ENCODE results near the gene BCORL1. TPM values are rescaled to one million over a fixed set of nuclear protein-coding genes. Genes with fewer than 3 reads are reported as not detected.

BCORL1 gene
- total RNA-seq, 1 donor from 2014 or later: 22.9 TPM

DNA sequence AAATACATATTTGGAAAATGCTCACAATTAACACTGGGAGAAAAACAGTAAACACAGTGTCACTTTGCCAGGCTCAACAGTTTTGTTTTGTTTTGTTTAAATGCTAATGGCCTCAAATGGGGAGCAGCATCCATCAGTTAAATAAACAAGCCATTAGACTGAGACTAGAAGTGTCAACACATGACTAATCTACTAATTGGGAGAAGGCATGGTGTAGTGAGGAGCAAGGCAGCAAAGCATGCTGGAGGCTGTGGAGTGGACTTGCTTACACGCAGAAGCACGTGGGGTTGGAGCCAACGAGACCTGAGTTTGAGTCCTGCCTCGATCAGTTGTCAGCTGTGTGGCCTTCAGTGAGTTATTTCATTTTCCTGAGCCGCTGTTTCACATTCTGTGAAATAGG is 47.5 kb upstream of the BCORL1 start:
- Mint-ChIP-seq H3K4me3 (ENCODE audit: unreplicated experiment) (no peak overlapping the region), H3K36me3 (ENCODE audit: unreplicated experiment) (no peaks in the 10 kb centered on the region), H3K27me3 (ENCODE audit: unreplicated experiment) (peaks cover 5% of the 10 kb centered on the region), H3K4me1 (ENCODE audit: unreplicated experiment) (peaks cover 3% of the 10 kb centered on the region), H3K27ac (ENCODE audit: unreplicated experiment) (no peak overlapping the region), H3K9me3 (ENCODE audit: unreplicated experiment) (no peaks in the 10 kb centered on the region)
- DNase-seq (ENCODE audit: extremely low spot score, unreplicated experiment): no peak
- TF ChIP-seq, protein P1, sequence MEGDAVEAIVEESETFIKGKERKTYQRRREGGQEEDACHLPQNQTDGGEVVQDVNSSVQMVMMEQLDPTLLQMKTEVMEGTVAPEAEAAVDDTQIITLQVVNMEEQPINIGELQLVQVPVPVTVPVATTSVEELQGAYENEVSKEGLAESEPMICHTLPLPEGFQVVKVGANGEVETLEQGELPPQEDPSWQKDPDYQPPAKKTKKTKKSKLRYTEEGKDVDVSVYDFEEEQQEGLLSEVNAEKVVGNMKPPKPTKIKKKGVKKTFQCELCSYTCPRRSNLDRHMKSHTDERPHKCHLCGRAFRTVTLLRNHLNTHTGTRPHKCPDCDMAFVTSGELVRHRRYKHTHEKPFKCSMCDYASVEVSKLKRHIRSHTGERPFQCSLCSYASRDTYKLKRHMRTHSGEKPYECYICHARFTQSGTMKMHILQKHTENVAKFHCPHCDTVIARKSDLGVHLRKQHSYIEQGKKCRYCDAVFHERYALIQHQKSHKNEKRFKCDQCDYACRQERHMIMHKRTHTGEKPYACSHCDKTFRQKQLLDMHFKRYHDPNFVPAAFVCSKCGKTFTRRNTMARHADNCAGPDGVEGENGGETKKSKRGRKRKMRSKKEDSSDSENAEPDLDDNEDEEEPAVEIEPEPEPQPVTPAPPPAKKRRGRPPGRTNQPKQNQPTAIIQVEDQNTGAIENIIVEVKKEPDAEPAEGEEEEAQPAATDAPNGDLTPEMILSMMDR (IDR thresholded peaks at IDR 0.05): no peak

DNA sequence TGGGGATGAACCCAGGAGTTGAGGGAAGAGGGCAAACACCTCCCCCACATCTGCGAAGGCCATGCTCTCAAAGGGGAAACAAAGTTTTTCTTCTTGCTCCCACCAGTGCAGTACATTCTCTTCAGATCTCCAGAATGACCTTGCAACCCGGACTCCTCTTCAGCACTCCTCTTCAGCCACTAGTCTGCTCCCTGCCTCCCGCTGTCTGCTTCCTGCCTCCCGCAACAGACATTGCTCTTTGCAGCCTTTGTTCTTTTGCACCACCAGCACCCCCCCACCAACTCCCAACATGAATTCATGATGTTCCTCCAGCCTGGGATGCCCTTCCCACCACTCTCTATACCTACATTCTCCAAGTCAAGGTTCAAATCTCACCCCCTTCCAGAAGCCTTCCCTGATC is 44.4 kb upstream of the BCORL1 start:
- H3K27me3 Mint-ChIP-seq (ENCODE audit: unreplicated experiment): peaks cover 5% of the 10 kb centered on the region
- TF ChIP-seq, protein P1 (IDR thresholded peaks at IDR 0.05): no peak
- no peak overlapping the region for H3K27ac Mint-ChIP-seq (ENCODE audit: unreplicated experiment)
- DNase-seq (ENCODE audit: extremely low spot score, unreplicated experiment): no peak
- H3K9me3 Mint-ChIP-seq (ENCODE audit: unreplicated experiment): no peaks in the 10 kb centered on the region
- H3K4me1 Mint-ChIP-seq (ENCODE audit: unreplicated experiment): no peaks in the 10 kb centered on the region
- H3K4me3 Mint-ChIP-seq (ENCODE audit: unreplicated experiment): no peak overlapping the region
- H3K36me3 Mint-ChIP-seq (ENCODE audit: unreplicated experiment): no peaks in the 10 kb centered on the region

DNA sequence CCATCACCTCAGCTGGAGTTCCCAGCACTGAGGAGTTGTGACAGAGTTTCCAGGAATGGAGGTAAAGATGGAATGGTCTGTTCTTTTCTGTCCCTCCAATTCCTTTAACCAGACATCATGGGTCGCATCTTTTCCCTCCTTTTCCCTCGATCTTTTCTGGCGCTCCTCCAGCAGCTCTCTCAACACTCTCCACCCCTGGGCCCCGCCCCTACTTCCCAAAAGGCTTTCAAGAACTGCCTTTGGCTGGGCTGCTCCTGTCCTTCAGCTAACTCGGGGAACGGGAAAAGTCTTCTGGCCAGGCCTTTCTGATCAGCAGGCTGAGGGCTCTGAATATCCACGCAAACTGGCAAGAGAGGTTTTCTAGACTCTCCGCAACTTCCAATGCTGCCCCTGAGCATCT is 42.4 kb upstream of the BCORL1 start:
- Mint-ChIP-seq H3K27ac (ENCODE audit: unreplicated experiment) (no peak overlapping the region), H3K36me3 (ENCODE audit: unreplicated experiment) (no peaks in the 10 kb centered on the region), H3K4me3 (ENCODE audit: unreplicated experiment) (no peak overlapping the region), H3K27me3 (ENCODE audit: unreplicated experiment) (peaks cover 5% of the 10 kb centered on the region), H3K9me3 (ENCODE audit: unreplicated experiment) (no peaks in the 10 kb centered on the region), H3K4me1 (ENCODE audit: unreplicated experiment) (no peaks in the 10 kb centered on the region)
- TF ChIP-seq, protein P1 (IDR thresholded peaks at IDR 0.05): no peak
- no peak for DNase-seq (ENCODE audit: extremely low spot score, unreplicated experiment)

DNA sequence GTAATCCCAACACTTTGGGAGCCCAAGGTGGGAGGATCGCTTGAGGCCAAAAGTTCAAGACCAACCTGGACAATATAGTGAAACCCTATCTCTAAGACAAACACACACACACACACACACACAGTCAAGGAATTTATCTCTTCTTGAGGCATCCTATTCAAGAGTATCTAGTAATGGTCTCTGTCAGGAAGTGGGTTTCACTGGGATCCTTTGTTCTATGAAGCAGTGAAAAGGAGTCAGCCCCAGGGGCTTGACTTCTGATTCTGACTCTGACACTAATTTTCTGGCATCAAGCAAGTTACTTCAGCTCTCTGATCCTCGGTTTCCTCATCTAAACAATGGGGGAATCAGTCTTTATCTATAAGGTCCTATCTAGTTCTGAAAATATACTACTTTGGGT is 41.7 kb upstream of the BCORL1 start:
- Mint-ChIP-seq H3K27me3 (ENCODE audit: unreplicated experiment) (peaks cover 5% of the 10 kb centered on the region), H3K4me3 (ENCODE audit: unreplicated experiment) (no peak overlapping the region), H3K4me1 (ENCODE audit: unreplicated experiment) (no peaks in the 10 kb centered on the region), H3K27ac (ENCODE audit: unreplicated experiment) (no peak overlapping the region), H3K9me3 (ENCODE audit: unreplicated experiment) (no peaks in the 10 kb centered on the region), H3K36me3 (ENCODE audit: unreplicated experiment) (no peaks in the 10 kb centered on the region)
- TF ChIP-seq, protein P1 (IDR thresholded peaks at IDR 0.05): no peak
- DNase-seq (ENCODE audit: extremely low spot score, unreplicated experiment): no peak

DNA sequence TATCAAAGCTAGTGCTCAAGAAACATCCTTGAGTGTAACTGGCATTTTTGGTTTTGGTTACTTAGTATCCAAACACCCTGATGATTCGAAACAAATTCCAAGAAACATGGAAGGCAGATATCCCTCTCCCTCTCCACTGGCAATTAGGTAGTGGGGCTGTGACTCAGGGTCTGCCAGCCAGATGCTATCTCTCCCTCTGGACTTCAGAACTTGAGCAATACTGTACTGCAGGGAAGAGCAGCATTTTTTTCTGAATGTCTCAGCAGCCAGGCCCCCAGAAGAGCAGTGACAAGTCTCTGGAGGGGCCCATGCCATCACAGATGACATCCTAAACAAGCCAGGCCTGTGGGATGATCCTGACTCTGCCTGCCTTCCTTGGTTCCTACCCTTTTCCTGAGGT is 37.3 kb upstream of the BCORL1 start:
- H3K27me3 Mint-ChIP-seq (ENCODE audit: unreplicated experiment): no peaks in the 10 kb centered on the region
- TF ChIP-seq, protein P1 (IDR thresholded peaks at IDR 0.05): no peak
- H3K9me3 Mint-ChIP-seq (ENCODE audit: unreplicated experiment): no peaks in the 10 kb centered on the region
- H3K4me3 Mint-ChIP-seq (ENCODE audit: unreplicated experiment): no peak overlapping the region
- no peak overlapping the region for H3K27ac Mint-ChIP-seq (ENCODE audit: unreplicated experiment)
- no peaks in the 10 kb centered on the region for H3K4me1 Mint-ChIP-seq (ENCODE audit: unreplicated experiment)
- no peak for DNase-seq (ENCODE audit: extremely low spot score, unreplicated experiment)
- no peaks in the 10 kb centered on the region for H3K36me3 Mint-ChIP-seq (ENCODE audit: unreplicated experiment)
